H1 (cell line): ENCODE measurements around the gene STIMATE. TPM values are rescaled to one million over a fixed set of nuclear protein-coding genes. Genes with fewer than 3 reads are reported as not detected.

Experiments used
- CTCF ChIA-PET: fragments of 300-600 bp; sonication (Branson Sonifier 250); formaldehyde crosslinking; loops from one replicate; lab custom pipeline; 2021; ENCODE audit not compliant: partially characterized antibody; lab: Charles Lee
- POLR2A ChIA-PET: fragments of 300-600 bp; sonication (Branson Sonifier 250); formaldehyde crosslinking; loops from one replicate; lab custom pipeline; 2021; ENCODE audit warnings: inconsistent platforms; ENCODE audit not compliant: partially characterized antibody; lab: Charles Lee
- DNase-seq, 2 experiments: peaks; one replicate each; pipeline versions ENCODE4 v3.0.0 to v3.0.0-alpha.2; 2010 to 2022; ENCODE audit warnings: low spot score in 2 of 2, low read depth in 1 of 2, mixed read lengths in 1 of 2
- FAIRE-seq: peaks from 2 replicates; lab custom pipeline; 2011; peaks lifted over from hg19 to GRCh38; lab: Jason Lieb, UNC
- H2AFZ ChIP-seq: 2 replicates; pipeline ENCODE4 v1.8.1; 2012; ENCODE audit warnings: low read length, inconsistent platforms
- H2AK5ac ChIP-seq: 2 replicates; pipeline ENCODE4 v1.6.1; 2013; ENCODE audit warnings: low read depth, low read length
- H2BK120ac ChIP-seq: replicated peaks from 2 replicates; pipeline ENCODE3; 2013; ENCODE audit warnings: low read depth, low read length, inconsistent platforms
- H2BK12ac ChIP-seq: 2 replicates; pipeline ENCODE4 v1.6.1; 2013; ENCODE audit warnings: low read depth, low read length
- H2BK15ac ChIP-seq: 2 replicates; pipeline ENCODE4 v1.6.1; 2013; ENCODE audit warnings: low read length
- H2BK20ac ChIP-seq: 2 replicates; pipeline ENCODE4 v1.6.1; 2013; ENCODE audit warnings: low read length
- H2BK5ac ChIP-seq: 2 replicates; pipeline ENCODE4 v1.6.1; 2013; ENCODE audit warnings: low read depth, low read length
- H3K14ac ChIP-seq: 2 replicates; pipeline ENCODE4 v1.6.1; 2013; ENCODE audit warnings: inconsistent platforms; ENCODE audit not compliant: insufficient read length
- H3K18ac ChIP-seq: 2 replicates; pipeline ENCODE4 v1.6.1; 2013; ENCODE audit warnings: low read length; ENCODE audit errors: extremely low read depth
- H3K23ac ChIP-seq: 2 replicates; pipeline ENCODE4 v1.6.1; 2013; ENCODE audit warnings: inconsistent platforms; ENCODE audit not compliant: insufficient read length
- H3K23me2 ChIP-seq: 2 replicates; pipeline ENCODE4 v1.6.1; 2013; ENCODE audit warnings: low read depth, low read length
- H3K27ac ChIP-seq: 2 replicates; pipeline ENCODE4 v1.6.1; 2011; ENCODE audit warnings: low read depth, low read length, inconsistent platforms
- H3K27me3 ChIP-seq, 4 experiments: replicated peaks in 1 of 4; 1 replicate in 1 of 4; 2 replicates in 3 of 4; pipeline versions ENCODE4 v1.6.1 to v1.8.1; 2011 to 2013; ENCODE audit warnings: low read length in 3 of 4, mild to moderate bottlenecking in 3 of 4, inconsistent platforms in 2 of 4, mixed read lengths in 2 of 4, moderate library complexity in 1 of 4; ENCODE audit not compliant: control insufficient read depth in 3 of 4, insufficient read depth in 3 of 4; ENCODE audit errors: extremely low read depth in 1 of 4
- H3K36me3 ChIP-seq, 4 experiments: 2 replicates each; pipeline versions ENCODE4 v1.6.1 to v1.8.1; 2011 to 2013; ENCODE audit warnings: mild to moderate bottlenecking in 4 of 4, low read length in 3 of 4, moderate library complexity in 2 of 4, control low read depth in 1 of 4, inconsistent platforms in 1 of 4; ENCODE audit not compliant: insufficient read depth in 4 of 4, control insufficient read depth in 2 of 4
- H3K4ac ChIP-seq: replicated peaks from 2 replicates; pipeline ENCODE3; 2013; ENCODE audit warnings: low read length, low read depth, mixed read lengths, inconsistent platforms; ENCODE audit not compliant: insufficient read length
- H3K4me1 ChIP-seq, 4 experiments: replicated peaks in 1 of 4; 1 replicate in 1 of 4; 2 replicates in 3 of 4; pipeline versions ENCODE4 v1.6.1 to v1.8.1; 2011 to 2013; ENCODE audit warnings: low read length in 3 of 4, inconsistent platforms in 2 of 4, mixed read lengths in 1 of 4; ENCODE audit not compliant: insufficient read depth in 4 of 4, control insufficient read depth in 3 of 4
- H3K4me2 ChIP-seq, 2 experiments: 2 replicates each; pipeline versions ENCODE4 v1.6.1 to v1.8.1; 2011 to 2013; ENCODE audit warnings: low read depth in 2 of 2, low read length in 2 of 2, control low read depth in 1 of 2, inconsistent platforms in 1 of 2, mild to moderate bottlenecking in 1 of 2; ENCODE audit not compliant: insufficient read depth in 1 of 2
- H3K4me3 ChIP-seq, 4 experiments: fragments of 200-600, 300-600 bp in 1 of 4; sonication (generic), shearing (Covaris generic), sonication (Bioruptor Twin) in 1 of 4; 2 replicates each; pipeline versions ENCODE4 v1.5.1 to v1.8.1; 2011 to 2016; ENCODE audit warnings: low read length in 4 of 4, low read depth in 3 of 4, control low read depth in 2 of 4, inconsistent platforms in 2 of 4, mild to moderate bottlenecking in 2 of 4, mixed read lengths in 1 of 4, moderate library complexity in 1 of 4; ENCODE audit not compliant: insufficient read depth in 2 of 4; ENCODE audit errors: extremely low read depth in 1 of 4
- H3K56ac ChIP-seq: replicated peaks from 2 replicates; pipeline ENCODE3; 2013; ENCODE audit warnings: low read depth, mild to moderate bottlenecking, mixed read lengths, low read length, inconsistent platforms; ENCODE audit not compliant: insufficient read length
- H3K79me1 ChIP-seq: 2 replicates; pipeline ENCODE4 v1.6.1; 2013; ENCODE audit warnings: low read depth, low read length, control low read depth
- H3K79me2 ChIP-seq, 2 experiments: 2 replicates each; pipeline versions ENCODE4 v1.6.1 to v1.8.1; 2012 to 2013; ENCODE audit warnings: low read length in 2 of 2, mild to moderate bottlenecking in 2 of 2, inconsistent platforms in 1 of 2; ENCODE audit not compliant: insufficient read depth in 2 of 2, control insufficient read depth in 1 of 2
- H3K9ac ChIP-seq, 4 experiments: replicated peaks in 1 of 4; 1 replicate in 1 of 4; 2 replicates in 3 of 4; pipeline versions ENCODE4 v1.6.1 to v1.8.1; 2011 to 2013; ENCODE audit warnings: low read depth in 3 of 4, low read length in 3 of 4, control low read depth in 2 of 4, mild to moderate bottlenecking in 2 of 4, moderate library complexity in 2 of 4, inconsistent platforms in 1 of 4; ENCODE audit errors: extremely low read depth in 1 of 4
- H3K9me3 ChIP-seq, 2 experiments: 2 replicates each; pipeline versions ENCODE4 v1.6.1 to v1.8.1; 2012 to 2013; ENCODE audit warnings: mild to moderate bottlenecking in 2 of 2, moderate library complexity in 2 of 2, control low read depth in 1 of 2, inconsistent platforms in 1 of 2, low read depth in 1 of 2, low read length in 1 of 2, mixed read lengths in 1 of 2; ENCODE audit not compliant: insufficient read depth in 2 of 2
- H4K20me1 ChIP-seq, 2 experiments: replicated peaks in 1 of 2; 2 replicates each; pipeline versions ENCODE3 to v1.8.1; 2011 to 2013; ENCODE audit warnings: inconsistent platforms in 2 of 2, low read length in 2 of 2, mild to moderate bottlenecking in 1 of 2; ENCODE audit not compliant: insufficient read depth in 2 of 2, control insufficient read depth in 1 of 2
- H4K5ac ChIP-seq: 2 replicates; pipeline ENCODE4 v1.6.1; 2013; ENCODE audit warnings: low read length, low read depth, mixed read lengths, inconsistent platforms; ENCODE audit not compliant: insufficient read length
- H4K8ac ChIP-seq: 2 replicates; pipeline ENCODE4 v1.8.0; 2013; ENCODE audit warnings: mild to moderate bottlenecking, moderate library complexity, low read length, inconsistent platforms; ENCODE audit not compliant: insufficient read depth; ENCODE audit errors: extremely low read depth
- H4K91ac ChIP-seq: replicated peaks from 2 replicates; pipeline ENCODE3; 2013; ENCODE audit warnings: low read length, mixed read lengths, inconsistent platforms; ENCODE audit not compliant: insufficient read length
- CBX5 ChIP-seq: fragments of 300-800, 300-1000 bp; sonication (generic); IDR thresholded peaks from 2 replicates; pipeline ENCODE4 v1.7.1; 2016; ENCODE audit warnings: antibody characterized with exemption, low read length, low read depth
- CEBPB ChIP-seq: IDR thresholded peaks from 2 replicates; pipeline ENCODE4 v1.6.1; 2012; ENCODE audit warnings: low read depth, low read length
- EGR1 ChIP-seq: IDR thresholded peaks from 2 replicates; pipeline ENCODE4 v1.6.1; 2011; ENCODE audit warnings: low read depth, low read length, borderline replicate concordance
- KDM1A ChIP-seq: fragments of 200-600, 300-600 bp; sonication (generic); IDR thresholded peaks from 2 replicates; pipeline ENCODE4 v1.7.1; 2016; ENCODE audit warnings: mild to moderate bottlenecking, low read length, borderline replicate concordance
- RFX5 ChIP-seq: IDR thresholded peaks from 2 replicates; pipeline ENCODE4 v1.6.1; 2011; ENCODE audit warnings: low read depth, low read length, improper control_type of control experiment, borderline replicate concordance
- WGBS, 2 experiments: shearing (Covaris generic) in 1 of 2; methylation state at CpG; one replicate each; pipeline versions ENCODE4 v1.1.6 to v1.1.7; 2013 to 2015; ENCODE audit warnings: low lambda C conversion rate in 2 of 2, mixed read lengths in 2 of 2, inconsistent platforms in 1 of 2, low coverage in 1 of 2, missing lambda C conversion rate in 1 of 2; ENCODE audit not compliant: insufficient replicate concordance in 2 of 2, insufficient coverage in 1 of 2, insufficient read length in 1 of 2; ENCODE audit errors: extremely low coverage in 1 of 2, missing lambda C conversion rate in 1 of 2; 5-methylcytosine and 5-hydroxymethylcytosine counted together
- polyA plus RNA-seq, 7 experiments: library from polyadenylated mRNA; depleted of rRNA in 3 of 7; stranded (reverse) in 5 of 7; unstranded in 2 of 7; fragments of >200 nt in 5 of 7; fragments of 200-250 nt in 2 of 7; gene quantifications; 1 replicate in 5 of 7; 2 replicates in 1 of 7; 4 replicates in 1 of 7; pipeline versions ENCODE4 v1.2.1 to v1.2.3, GENCODE V29; 2011 to 2013; ENCODE audit warnings: missing spikeins in 2 of 7, mixed read lengths in 2 of 7
- total RNA-seq: library from RNA; stranded (reverse); fragmentation: NEBNext Ultra II Directional; extraction: Animal tissue kit (Norgen Biotek cat#: 25700); gene quantifications from 2 replicates; pipeline ENCODE4 v1.2.1, GENCODE V29; 2021

The STIMATE gene
- total and polyA plus RNA-seq, 2 of the 8 experiments (the other 6 are each of a cell fraction or from before 2014, with no cell fraction given) = 17.5 to 22.1 TPM

DNA sequence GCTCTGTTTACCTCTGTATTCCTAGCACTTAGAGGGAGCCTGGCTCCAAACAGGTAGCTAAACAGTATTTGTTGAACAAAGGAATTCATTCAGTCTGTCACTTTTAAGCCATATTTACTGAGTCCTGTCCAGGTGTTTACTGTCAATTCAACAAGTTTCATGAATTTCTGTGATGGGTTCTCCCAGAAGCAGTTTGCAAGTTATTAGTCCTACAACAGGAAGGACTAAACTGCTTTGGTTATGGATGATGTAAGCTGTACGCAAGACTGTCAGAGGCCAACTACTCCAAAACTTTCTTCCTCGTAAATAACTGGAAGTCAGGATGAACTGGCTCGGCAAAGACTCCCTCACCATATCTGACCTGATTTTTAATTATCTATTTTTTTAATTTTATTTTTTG, 25.1 kb downstream of the STIMATE start:
- peaks cover 2% of the 10 kb centered on the region for H3K79me1 ChIP-seq
- no peak overlapping the region for H2BK15ac ChIP-seq
- no peak overlapping the region for H3K4me3 ChIP-seq
- H4K5ac ChIP-seq = no peak overlapping the region
- no peak overlapping the region for H3K14ac ChIP-seq
- CTCF ChIA-PET = interaction anchor here (0.9 to 1.5 kb wide), 2 partner anchors 9 to 208 kb away, joined by 3 to 4 read pairs; no protein-coding TSS in a partner anchor
- FAIRE-seq = no peak
- no peak overlapping the region for H4K8ac ChIP-seq
- no peaks in the 10 kb centered on the region for H3K36me3 ChIP-seq
- H3K4me1 ChIP-seq = peaks cover 0 to 9% (median 3%) of the 10 kb centered on the region in 4 experiments; a peak in 5 of 7 replicates
- no peak overlapping the region for H2BK20ac ChIP-seq
- H2BK120ac ChIP-seq = no peak overlapping the region
- no peaks in the 10 kb centered on the region for H3K27me3 ChIP-seq
- peaks cover 0 to 10% of the 10 kb centered on the region in 2 experiments; a peak in 2 of 4 replicates for H3K79me2 ChIP-seq
- H2BK12ac ChIP-seq = no peak overlapping the region
- H4K20me1 ChIP-seq = peaks cover 0 to 8% of the 10 kb centered on the region in 2 experiments
- H2BK5ac ChIP-seq = no peak overlapping the region
- H3K18ac ChIP-seq = no peak overlapping the region
- DNase-seq = no peak
- H3K9me3 ChIP-seq = no peaks in the 10 kb centered on the region
- no peak overlapping the region for H3K23ac ChIP-seq
- H3K23me2 ChIP-seq = no peaks in the 10 kb centered on the region; the same call in 1 of the 2 replicates
- no peak overlapping the region for H4K91ac ChIP-seq
- no peak overlapping the region for H3K4me2 ChIP-seq
- H3K9ac ChIP-seq = no peak overlapping the region
- H3K27ac ChIP-seq = no peak overlapping the region
- H2AK5ac ChIP-seq = no peak overlapping the region
- POLR2A ChIA-PET = no interaction called here
- H3K4ac ChIP-seq = no peak overlapping the region
- WGBS, 2 experiments = 94% methylated on average over 3 of the region's 3 CpGs; no CpG with 5 or more reads in 1 of the 2 experiments
- no peak overlapping the region for H2AFZ ChIP-seq
- no peak overlapping the region for H3K56ac ChIP-seq
- TF ChIP-seq RFX5 (no peak), KDM1A (no peak), CEBPB (no peak), EGR1 (no peak), CBX5 (no peak)
